ENCODE data around the gene PARP1.
"Not testable (repeated sequence)": the region's sequence is repeated elsewhere in the genome, so short reads cannot be mapped to it uniquely, and the experiment has no call there.

The PARP1 gene

DNA sequence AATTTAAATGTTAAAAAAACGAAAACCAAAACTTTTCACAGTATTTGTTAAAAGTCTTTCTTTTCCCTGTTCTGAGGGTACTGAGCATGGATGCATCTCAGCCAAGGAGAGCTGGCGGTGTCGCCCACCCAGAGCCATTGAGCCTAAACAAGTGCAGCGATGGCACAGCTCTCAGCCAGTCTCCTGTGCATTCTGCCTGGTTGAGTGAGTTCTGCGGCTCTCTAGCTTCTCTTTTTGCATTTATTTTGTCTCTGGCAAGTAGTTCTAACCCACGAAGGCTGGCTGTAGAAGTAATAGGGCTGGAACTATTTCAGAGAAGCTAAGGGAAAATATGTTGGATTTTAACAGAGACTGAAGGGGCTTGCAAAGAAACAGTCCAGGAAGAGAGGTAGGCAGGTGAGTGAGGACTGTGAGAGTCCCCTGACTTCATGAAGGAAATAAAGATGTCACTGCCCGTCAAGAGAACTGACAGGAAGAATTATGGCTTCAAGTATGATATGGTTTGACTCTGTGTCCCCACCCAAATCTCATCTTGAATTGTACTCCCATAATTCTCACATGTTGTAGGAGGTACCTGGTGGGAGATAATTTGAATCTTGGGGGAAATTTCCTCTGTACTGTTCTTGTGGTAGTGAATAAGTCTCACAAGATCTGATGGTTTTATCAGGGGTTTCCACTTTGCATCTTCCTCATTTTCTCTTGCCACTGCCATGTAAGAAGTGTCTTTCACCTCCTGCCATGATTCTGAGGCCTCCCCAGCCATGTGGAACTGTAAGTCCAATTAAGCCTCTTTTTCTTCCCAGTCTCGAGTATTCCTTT, 63.2 kb downstream of the PARP1 start:
- DNase-seq, result no peak

DNA sequence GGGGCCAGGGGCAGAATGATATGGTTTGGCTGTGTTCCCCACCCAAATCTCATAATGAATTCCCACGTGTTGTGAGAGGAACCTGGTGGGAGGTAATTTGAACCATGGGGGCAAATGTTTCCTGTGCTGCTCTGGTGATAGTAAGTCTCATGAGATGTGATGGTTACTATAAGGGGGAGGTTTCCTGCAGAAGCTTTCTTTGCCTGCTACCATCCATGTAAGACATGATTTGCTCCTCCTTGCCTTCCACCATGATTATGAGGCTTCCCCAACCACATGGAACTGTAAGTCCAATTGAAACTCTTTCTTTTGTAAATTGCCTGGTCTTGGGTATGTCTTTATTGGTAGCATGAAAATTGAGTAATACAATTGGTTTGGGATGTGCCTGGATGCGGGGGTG, 65.2 kb downstream of the PARP1 start:
- no peak for DNase-seq

DNA sequence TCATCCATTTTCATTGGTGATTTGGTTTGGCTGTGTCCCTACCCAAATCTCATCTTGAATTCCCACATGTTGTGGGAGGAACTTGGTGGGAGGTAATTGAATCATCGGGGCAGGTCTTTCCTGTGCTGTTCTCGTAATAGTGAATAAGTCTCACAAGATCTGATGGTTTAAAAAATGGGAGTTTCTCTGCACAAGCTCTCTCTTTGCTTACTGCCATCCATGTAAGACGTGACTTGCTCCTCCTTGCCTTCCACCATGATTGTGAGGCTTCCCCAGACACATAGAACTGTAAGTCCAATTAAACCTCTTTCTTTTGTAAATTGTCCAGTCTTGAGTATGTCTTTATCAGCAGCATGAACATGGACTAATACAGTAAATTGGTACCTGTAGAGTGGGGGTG, 67.8 kb downstream of the PARP1 start:
- not testable (repeated sequence) for DNase-seq

DNA sequence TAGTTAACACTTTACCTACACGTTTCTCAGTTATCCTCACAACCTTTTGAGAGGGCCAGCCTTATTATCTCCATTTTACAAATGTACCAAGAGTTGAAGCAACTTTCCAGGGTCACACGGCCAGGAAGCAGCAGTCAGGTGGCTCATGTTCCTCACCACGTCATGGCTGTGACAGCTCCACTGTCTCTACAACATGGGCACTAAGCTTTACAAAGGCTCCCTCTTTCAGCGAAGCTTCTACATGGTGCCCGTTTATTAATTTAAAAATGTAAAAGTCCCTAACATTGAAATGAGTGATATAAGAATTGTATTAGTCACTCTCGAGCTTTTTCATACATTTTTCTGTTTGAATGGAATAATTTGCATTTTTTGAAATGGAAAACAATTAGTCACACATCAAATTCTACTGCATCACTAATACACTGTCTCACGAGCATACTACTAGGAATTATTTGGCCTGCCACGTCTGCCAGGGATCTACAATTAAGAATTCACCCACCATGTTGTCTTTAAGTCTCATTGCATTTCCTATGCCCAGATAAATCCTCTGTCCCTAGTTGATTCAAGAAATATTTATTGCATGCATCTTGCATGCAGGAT, 70.5 kb downstream of the PARP1 start:
- no peak for DNase-seq

- no peak for DNase-seq
Measured at GRCh38 chr1:226335661-226336060, 72.2 kb downstream of the PARP1 start.

- DNase-seq, result no peak
Measured at GRCh38 chr1:226332947-226333346, 74.9 kb downstream of the PARP1 start.

- no peak for DNase-seq
Measured at GRCh38 chr1:226329237-226329636, 78.7 kb downstream of the PARP1 start.

DNA sequence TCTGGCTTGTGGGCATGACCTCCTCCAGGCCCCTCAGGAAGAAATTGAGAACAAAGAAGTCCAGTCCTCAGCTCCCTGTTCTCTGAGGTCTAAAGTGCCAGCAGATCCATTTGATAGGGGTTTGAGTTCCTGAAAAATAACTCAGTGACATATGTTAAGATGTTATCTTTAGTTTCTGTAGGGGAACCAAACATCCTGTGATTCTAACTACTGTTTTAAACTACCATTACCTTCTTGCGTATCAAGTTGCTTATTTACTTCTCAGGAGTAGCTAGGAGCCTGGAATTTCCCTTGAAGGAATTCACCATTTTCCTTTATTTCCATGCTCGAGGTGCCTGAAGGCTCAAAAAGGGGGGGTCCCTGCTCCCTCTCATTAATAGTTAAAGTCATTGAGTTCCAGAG, 80.1 kb downstream of the PARP1 start:
- no peak for DNase-seq

DNA sequence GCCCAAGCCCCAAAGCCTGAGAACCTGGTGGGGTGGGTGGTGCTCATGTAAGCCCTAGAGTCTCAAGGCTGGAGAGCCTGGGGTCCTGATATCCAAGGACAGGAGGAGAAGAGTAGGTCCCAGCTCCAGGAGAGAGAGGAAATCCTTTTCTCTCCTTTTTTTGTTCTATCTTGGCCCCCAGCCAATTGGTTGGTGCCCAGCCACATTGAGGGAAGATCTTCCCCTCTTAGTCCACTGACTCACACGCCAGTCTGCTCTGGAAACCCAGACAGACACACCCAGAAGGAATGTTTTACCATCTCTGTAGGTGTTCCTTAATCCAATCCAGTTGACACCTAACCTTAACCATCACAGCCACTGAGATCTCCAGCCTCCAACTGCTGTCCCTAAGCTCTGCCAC, 82.7 kb downstream of the PARP1 start:
- DNase-seq, result no peak

DNA sequence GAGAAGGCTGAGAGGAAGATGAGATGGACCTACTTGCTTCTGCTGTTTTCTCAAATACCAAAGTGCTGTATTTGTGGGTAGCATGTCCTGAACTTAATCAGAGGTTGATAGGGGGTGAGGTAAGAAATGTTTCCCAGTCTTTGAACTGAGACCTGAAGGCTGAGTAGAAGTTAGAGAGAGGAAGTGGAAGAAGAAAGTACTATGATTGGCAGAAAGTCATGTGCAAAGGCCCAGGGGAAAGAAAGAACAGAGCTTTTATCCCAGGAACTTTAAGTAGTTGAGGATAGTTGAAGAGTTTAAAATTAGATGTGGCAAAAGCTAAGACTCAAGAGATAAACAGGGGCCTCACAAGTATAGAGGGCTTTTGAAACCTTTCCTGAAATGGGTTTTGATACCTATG, 83.4 kb downstream of the PARP1 start:
- no peak for DNase-seq

- no peak for DNase-seq
Measured at GRCh38 chr1:226322986-226323385, 84.9 kb downstream of the PARP1 start.

GRCh38 chr1:226320930-226321329, 87.0 kb downstream of the PARP1 start:
- no peak for DNase-seq

GRCh38 chr1:226318471-226318870, 89.4 kb downstream of the PARP1 start:
- DNase-seq, result no peak

DNA sequence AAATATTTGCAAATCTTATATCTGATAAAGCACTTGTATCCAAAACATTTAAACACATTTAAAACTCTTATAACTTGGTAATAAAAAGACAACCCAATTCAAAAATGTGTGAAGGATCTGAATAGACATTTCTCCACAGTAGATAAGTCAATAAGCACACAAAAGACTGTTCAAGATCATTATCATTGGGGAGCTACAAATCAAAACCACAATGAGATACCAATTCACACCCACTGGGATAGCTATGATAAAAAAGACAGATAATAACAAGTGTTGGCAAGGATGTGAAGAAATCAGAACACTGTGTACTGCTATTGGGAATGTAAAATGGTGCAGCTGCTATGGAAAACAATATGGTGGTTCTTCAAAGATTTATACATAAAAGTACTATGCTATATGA, 93.8 kb downstream of the PARP1 start:
- DNase-seq, result no peak

- DNase-seq, result no peak
Measured at GRCh38 chr1:226312065-226312464, 95.8 kb downstream of the PARP1 start.

DNA sequence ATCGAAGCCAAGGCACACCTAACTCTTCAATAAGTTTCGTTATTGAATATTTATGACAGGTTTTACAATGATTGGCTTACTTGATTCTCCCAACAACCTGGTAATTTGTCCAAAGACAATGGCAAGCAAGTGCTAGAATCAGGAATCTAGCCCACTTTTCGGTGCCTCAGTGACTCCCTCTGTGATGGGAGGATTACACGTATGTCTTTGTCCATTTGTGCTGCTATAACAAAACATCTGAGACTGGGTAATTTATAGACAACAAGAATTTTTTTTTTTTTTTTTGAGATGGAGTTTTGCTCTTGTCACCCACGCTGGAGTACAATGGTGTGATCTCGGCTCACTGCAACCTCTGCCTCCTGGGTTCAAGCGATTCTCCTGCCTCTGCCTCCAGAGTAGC, 96.5 kb downstream of the PARP1 start:
- no peak for DNase-seq
